Measurements from ENCODE around the gene SLC1A1.
"Not testable (repeated sequence)": the region's sequence is repeated elsewhere in the genome, so short reads cannot be mapped to it uniquely, and the experiment has no call there.

SLC1A1 gene

DNA sequence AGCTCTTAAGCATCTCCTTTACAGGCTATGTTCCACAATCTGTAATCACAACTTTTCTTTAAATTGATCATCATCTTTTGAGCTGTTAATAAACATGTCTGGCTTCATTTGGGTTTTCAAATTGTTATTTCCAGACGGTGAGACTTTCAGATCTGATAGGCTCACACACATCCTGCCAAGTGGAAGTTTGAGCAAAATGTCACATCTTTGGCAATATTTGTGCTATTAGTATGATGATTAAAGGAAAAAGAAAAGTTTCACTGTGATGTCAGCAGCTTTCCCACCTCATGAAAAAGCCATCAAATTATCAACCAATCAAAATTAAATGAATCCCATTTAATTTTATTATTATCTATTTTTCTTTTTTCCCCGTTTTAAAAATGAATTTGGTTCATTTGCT is 29.8 kb downstream of the SLC1A1 start:
- Histone ChIP-seq H3K4me2 (ENCODE audit: low read length) (no peak overlapping the region), H2AFZ (ENCODE audit: low read length) (no peak overlapping the region), H3K4me3 (ENCODE audit: low read depth, low read length, poor library complexity, severe bottlenecking) (no peak overlapping the region), H3K79me2 (ENCODE audit: insufficient read depth, low read length) (no peaks in the 10 kb centered on the region), H3K9ac (ENCODE audit: low read length) (no peak overlapping the region), H3K9me2 (ENCODE audit: low read depth, low read length) (no peaks in the 10 kb centered on the region), H4K20me1 (ENCODE audit: insufficient read depth, low read length) (no peaks in the 10 kb centered on the region), H3F3A (ENCODE audit: insufficient read depth, low read length) (no peaks in the 10 kb centered on the region), H3K9me3 (ENCODE audit: low read length) (no peaks in the 10 kb centered on the region), H3K36me3 (ENCODE audit: insufficient read depth, low read length) (no peaks in the 10 kb centered on the region), H3K4me1 (ENCODE audit: insufficient read depth, low read length, severe bottlenecking) (no peaks in the 10 kb centered on the region), H3K27me3 (ENCODE audit: insufficient read depth, low read length) (no peaks in the 10 kb centered on the region), H3K27ac (ENCODE audit: low read depth, low read length, poor library complexity, severe bottlenecking) (no peak overlapping the region)
- TF ChIP-seq CTCF (IDR thresholded peaks at IDR 0.05; ENCODE audit: low read length): no peak
- no peak for TF ChIP-seq EZH2 (IDR thresholded peaks at IDR 0.05; ENCODE audit: borderline replicate concordance, low read length)

GRCh38 chr9:4530375-4530774 is 40.1 kb downstream of the SLC1A1 start:
- Histone ChIP-seq H3K27ac (ENCODE audit: low read depth, low read length, poor library complexity, severe bottlenecking) (no peak overlapping the region), H3K79me2 (ENCODE audit: insufficient read depth, low read length) (no peaks in the 10 kb centered on the region), H3K9me2 (ENCODE audit: low read depth, low read length) (no peaks in the 10 kb centered on the region), H3F3A (ENCODE audit: insufficient read depth, low read length) (no peaks in the 10 kb centered on the region), H3K9ac (ENCODE audit: low read length) (no peak overlapping the region), H3K4me3 (ENCODE audit: low read depth, low read length, poor library complexity, severe bottlenecking) (no peak overlapping the region), H2AFZ (ENCODE audit: low read length) (no peak overlapping the region), H4K20me1 (ENCODE audit: insufficient read depth, low read length) (no peaks in the 10 kb centered on the region), H3K27me3 (ENCODE audit: insufficient read depth, low read length) (no peaks in the 10 kb centered on the region), H3K4me1 (ENCODE audit: insufficient read depth, low read length, severe bottlenecking) (no peaks in the 10 kb centered on the region), H3K4me2 (ENCODE audit: low read length) (no peak overlapping the region), H3K9me3 (ENCODE audit: low read length) (no peaks in the 10 kb centered on the region), H3K36me3 (ENCODE audit: insufficient read depth, low read length) (no peaks in the 10 kb centered on the region)
- TF ChIP-seq EZH2 (IDR thresholded peaks at IDR 0.05; ENCODE audit: borderline replicate concordance, low read length) (no peak), CTCF (IDR thresholded peaks at IDR 0.05; ENCODE audit: low read length) (no peak)

- not testable (repeated sequence) for H3K4me1 ChIP-seq (ENCODE audit: insufficient read depth, low read length, severe bottlenecking); H3K4me3 ChIP-seq (ENCODE audit: low read depth, low read length, poor library complexity, severe bottlenecking); H3K79me2 ChIP-seq (ENCODE audit: insufficient read depth, low read length); H3K27me3 ChIP-seq (ENCODE audit: insufficient read depth, low read length); H3F3A ChIP-seq (ENCODE audit: insufficient read depth, low read length); H3K9me3 ChIP-seq (ENCODE audit: low read length); H3K27ac ChIP-seq (ENCODE audit: low read depth, low read length, poor library complexity, severe bottlenecking); H3K36me3 ChIP-seq (ENCODE audit: insufficient read depth, low read length); H3K9me2 ChIP-seq (ENCODE audit: low read depth, low read length); H3K4me2 ChIP-seq (ENCODE audit: low read length); H3K9ac ChIP-seq (ENCODE audit: low read length); H4K20me1 ChIP-seq (ENCODE audit: insufficient read depth, low read length); H2AFZ ChIP-seq (ENCODE audit: low read length)
Measured at GRCh38 chr9:4530831-4531230, 40.6 kb downstream of the SLC1A1 start.

- not testable (repeated sequence) for H3K36me3 ChIP-seq (ENCODE audit: insufficient read depth, low read length); H3K27ac ChIP-seq (ENCODE audit: low read depth, low read length, poor library complexity, severe bottlenecking); H4K20me1 ChIP-seq (ENCODE audit: insufficient read depth, low read length); H3K4me1 ChIP-seq (ENCODE audit: insufficient read depth, low read length, severe bottlenecking); H3K9ac ChIP-seq (ENCODE audit: low read length); H2AFZ ChIP-seq (ENCODE audit: low read length); H3F3A ChIP-seq (ENCODE audit: insufficient read depth, low read length); H3K4me3 ChIP-seq (ENCODE audit: low read depth, low read length, poor library complexity, severe bottlenecking); H3K4me2 ChIP-seq (ENCODE audit: low read length); H3K9me2 ChIP-seq (ENCODE audit: low read depth, low read length); H3K9me3 ChIP-seq (ENCODE audit: low read length); H3K79me2 ChIP-seq (ENCODE audit: insufficient read depth, low read length); H3K27me3 ChIP-seq (ENCODE audit: insufficient read depth, low read length)
Measured at GRCh38 chr9:4531355-4531754, 41.1 kb downstream of the SLC1A1 start.

DNA sequence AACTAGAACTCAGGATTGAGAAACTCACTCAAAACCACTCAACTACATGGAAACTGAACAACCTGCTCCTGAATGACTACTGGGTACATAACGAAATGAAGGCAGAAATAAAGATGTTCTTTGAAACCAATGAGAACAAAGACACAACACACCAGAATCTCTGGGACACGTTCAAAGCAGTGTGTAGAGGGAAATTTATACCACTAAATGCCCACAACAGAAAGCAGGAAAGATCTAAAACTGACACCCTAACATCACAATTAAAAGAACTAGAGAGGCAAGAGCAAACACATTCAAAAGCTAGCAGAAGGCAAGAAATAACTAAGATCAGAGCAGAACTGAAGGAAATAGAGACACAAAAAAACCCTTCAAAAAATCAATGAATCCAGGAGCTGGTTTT is 43.6 kb downstream of the SLC1A1 start:
- not testable (repeated sequence) for H3K27ac ChIP-seq (ENCODE audit: low read depth, low read length, poor library complexity, severe bottlenecking); H3K4me2 ChIP-seq (ENCODE audit: low read length); H3K9me3 ChIP-seq (ENCODE audit: low read length); H4K20me1 ChIP-seq (ENCODE audit: insufficient read depth, low read length); H3K79me2 ChIP-seq (ENCODE audit: insufficient read depth, low read length); H3F3A ChIP-seq (ENCODE audit: insufficient read depth, low read length); H3K36me3 ChIP-seq (ENCODE audit: insufficient read depth, low read length); H3K4me1 ChIP-seq (ENCODE audit: insufficient read depth, low read length, severe bottlenecking); H3K9me2 ChIP-seq (ENCODE audit: low read depth, low read length); H3K4me3 ChIP-seq (ENCODE audit: low read depth, low read length, poor library complexity, severe bottlenecking); H2AFZ ChIP-seq (ENCODE audit: low read length); H3K27me3 ChIP-seq (ENCODE audit: insufficient read depth, low read length); H3K9ac ChIP-seq (ENCODE audit: low read length)

DNA sequence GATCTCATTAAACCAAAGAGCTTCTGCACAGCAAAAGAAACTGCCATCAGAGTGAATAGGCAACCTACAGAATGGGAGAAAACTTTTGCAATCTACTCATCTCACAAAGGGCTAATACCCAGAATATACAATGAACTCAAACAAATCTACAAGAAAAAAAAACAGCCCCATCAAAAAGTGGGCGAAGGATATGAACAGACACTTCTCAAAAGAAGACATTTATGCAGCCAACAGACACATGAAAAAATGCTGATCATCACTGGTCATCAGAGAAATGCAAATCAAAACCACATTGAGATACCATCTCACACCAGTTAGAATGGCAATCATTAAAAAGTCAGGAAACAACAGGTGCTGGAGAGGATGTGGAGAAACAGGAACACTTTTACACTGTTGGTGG is 45.9 kb downstream of the SLC1A1 start:
- not testable (repeated sequence) for H3K79me2 ChIP-seq (ENCODE audit: insufficient read depth, low read length); H3K36me3 ChIP-seq (ENCODE audit: insufficient read depth, low read length); H3F3A ChIP-seq (ENCODE audit: insufficient read depth, low read length); H4K20me1 ChIP-seq (ENCODE audit: insufficient read depth, low read length); H3K4me3 ChIP-seq (ENCODE audit: low read depth, low read length, poor library complexity, severe bottlenecking); H3K4me2 ChIP-seq (ENCODE audit: low read length); H3K27ac ChIP-seq (ENCODE audit: low read depth, low read length, poor library complexity, severe bottlenecking); H2AFZ ChIP-seq (ENCODE audit: low read length); H3K4me1 ChIP-seq (ENCODE audit: insufficient read depth, low read length, severe bottlenecking); H3K9me2 ChIP-seq (ENCODE audit: low read depth, low read length); H3K9me3 ChIP-seq (ENCODE audit: low read length); H3K27me3 ChIP-seq (ENCODE audit: insufficient read depth, low read length); H3K9ac ChIP-seq (ENCODE audit: low read length)

All from OCI-LY1 (cell line).